HepG2 (cell line): ENCODE measurements around the gene RTP2. TPM values are rescaled to one million over a fixed set of nuclear protein-coding genes. Genes with fewer than 3 reads are reported as not detected.

ENCODE experiments used
- EP300 ChIP-seq, 3 experiments: sonication (generic) in 1 of 3; formaldehyde crosslinking in 1 of 3; IDR thresholded peaks; 2 replicates each; pipeline versions ENCODE4 v1.5.1 to v1.6.1; 2011 to 2020; ENCODE audit warnings: low read depth in 2 of 3, low read length in 2 of 3, borderline replicate concordance in 1 of 3, improper control_type of control experiment in 1 of 3, mild to moderate bottlenecking in 1 of 3, missing genetic modification reagents in 1 of 3, moderate library complexity in 1 of 3
- SALL1 ChIP-seq: sonication (generic); formaldehyde crosslinking; IDR thresholded peaks from 2 replicates; pipeline ENCODE4 v1.8.0; 2022; ENCODE audit warnings: mild to moderate bottlenecking, missing genetic modification reagents
- SIX4 ChIP-seq: sonication (generic); formaldehyde crosslinking; IDR thresholded peaks from 2 replicates; pipeline ENCODE4 v1.4.0; 2020; ENCODE audit warnings: missing genetic modification reagents
- polyA plus RNA-seq, 8 experiments: library from polyadenylated mRNA; depleted of rRNA in 3 of 8; stranded (reverse) in 7 of 8; unstranded in 1 of 8; fragments of >200 nt; fragmentation: Illumina TruSeq in 4 of 8; extraction: Trizol in 4 of 8; gene quantifications; 2 replicates each; pipeline versions ENCODE4 v1.2.1 to v1.2.3, GENCODE V29; 2011 to 2016; ENCODE audit warnings: low read depth in 4 of 8, missing spikeins in 1 of 8, mixed read lengths in 1 of 8; ENCODE audit not compliant: insufficient read depth in 1 of 8
- total RNA-seq, 5 experiments: library from RNA; depleted of rRNA; stranded (reverse); fragments of >200 nt; fragmentation: Illumina TruSeq; extraction: Trizol; gene quantifications; 2 replicates each; pipeline ENCODE4 v1.2.3, GENCODE V29; 2016; ENCODE audit warnings: low read depth in 1 of 5
- TF ChIP-seq, protein P1 (sequence below): sonication (generic); formaldehyde crosslinking; IDR thresholded peaks from 2 replicates; pipeline ENCODE4 v1.4.0; 2020; ENCODE audit warnings: missing genetic modification reagents, borderline replicate concordance
- TF ChIP-seq, protein P2 (sequence below): sonication (generic); formaldehyde crosslinking; IDR thresholded peaks from 2 replicates; pipeline ENCODE4 v1.4.0; 2020; ENCODE audit warnings: low read depth, mild to moderate bottlenecking, missing genetic modification reagents
- TF ChIP-seq, protein P3 (sequence below): sonication (generic); formaldehyde crosslinking; IDR thresholded peaks from 2 replicates; pipeline ENCODE4 v1.4.0; 2020; ENCODE audit warnings: mild to moderate bottlenecking, missing genetic modification reagents
- TF ChIP-seq, protein P4 (sequence below): sonication (generic); formaldehyde crosslinking; IDR thresholded peaks from 2 replicates; pipeline ENCODE4 v1.8.0; 2022; ENCODE audit warnings: mild to moderate bottlenecking, missing genetic modification reagents

The RTP2 gene
- total and polyA plus RNA-seq, 2 of the 13 experiments (the other 11 are each of a cell fraction or from before 2014, with no cell fraction given), result not detected

DNA sequence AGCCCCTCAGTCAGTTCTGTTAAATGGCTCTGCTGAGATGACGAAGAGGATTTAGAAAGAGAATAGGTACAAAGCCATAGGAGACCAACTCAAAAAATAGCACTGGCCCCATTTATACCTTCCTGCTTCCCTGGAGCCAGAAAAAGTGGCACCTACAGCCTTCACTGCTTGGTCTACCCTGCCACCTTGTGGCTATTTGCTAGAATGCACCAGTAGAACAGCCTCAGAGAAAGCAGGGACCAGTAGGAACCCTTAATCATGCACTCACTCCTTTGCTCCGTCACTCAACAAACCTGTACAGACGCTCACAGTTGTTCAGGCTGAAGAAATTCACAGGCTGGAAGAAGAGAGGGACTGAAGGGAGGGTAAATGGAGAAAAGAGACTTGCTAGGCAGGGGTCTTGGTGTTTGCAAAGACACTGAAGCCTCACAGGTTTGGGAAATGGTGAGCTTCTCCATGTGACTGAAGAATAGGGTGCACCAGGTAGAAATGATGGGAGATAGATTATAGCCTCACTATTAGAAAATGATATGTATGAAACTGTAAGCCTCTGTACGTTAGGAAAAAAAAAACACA, 12.1 kb upstream of the RTP2 start (continued):
- TF ChIP-seq, protein P1, sequence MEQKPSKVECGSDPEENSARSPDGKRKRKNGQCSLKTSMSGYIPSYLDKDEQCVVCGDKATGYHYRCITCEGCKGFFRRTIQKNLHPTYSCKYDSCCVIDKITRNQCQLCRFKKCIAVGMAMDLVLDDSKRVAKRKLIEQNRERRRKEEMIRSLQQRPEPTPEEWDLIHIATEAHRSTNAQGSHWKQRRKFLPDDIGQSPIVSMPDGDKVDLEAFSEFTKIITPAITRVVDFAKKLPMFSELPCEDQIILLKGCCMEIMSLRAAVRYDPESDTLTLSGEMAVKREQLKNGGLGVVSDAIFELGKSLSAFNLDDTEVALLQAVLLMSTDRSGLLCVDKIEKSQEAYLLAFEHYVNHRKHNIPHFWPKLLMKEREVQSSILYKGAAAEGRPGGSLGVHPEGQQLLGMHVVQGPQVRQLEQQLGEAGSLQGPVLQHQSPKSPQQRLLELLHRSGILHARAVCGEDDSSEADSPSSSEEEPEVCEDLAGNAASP (CRISPR knock-in tag), result no peak; the same call in 1 of the 2 replicates
- TF ChIP-seq, protein P2, sequence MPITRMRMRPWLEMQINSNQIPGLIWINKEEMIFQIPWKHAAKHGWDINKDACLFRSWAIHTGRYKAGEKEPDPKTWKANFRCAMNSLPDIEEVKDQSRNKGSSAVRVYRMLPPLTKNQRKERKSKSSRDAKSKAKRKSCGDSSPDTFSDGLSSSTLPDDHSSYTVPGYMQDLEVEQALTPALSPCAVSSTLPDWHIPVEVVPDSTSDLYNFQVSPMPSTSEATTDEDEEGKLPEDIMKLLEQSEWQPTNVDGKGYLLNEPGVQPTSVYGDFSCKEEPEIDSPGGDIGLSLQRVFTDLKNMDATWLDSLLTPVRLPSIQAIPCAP (CRISPR knock-in tag), result no peak
- TF ChIP-seq, protein P3, sequence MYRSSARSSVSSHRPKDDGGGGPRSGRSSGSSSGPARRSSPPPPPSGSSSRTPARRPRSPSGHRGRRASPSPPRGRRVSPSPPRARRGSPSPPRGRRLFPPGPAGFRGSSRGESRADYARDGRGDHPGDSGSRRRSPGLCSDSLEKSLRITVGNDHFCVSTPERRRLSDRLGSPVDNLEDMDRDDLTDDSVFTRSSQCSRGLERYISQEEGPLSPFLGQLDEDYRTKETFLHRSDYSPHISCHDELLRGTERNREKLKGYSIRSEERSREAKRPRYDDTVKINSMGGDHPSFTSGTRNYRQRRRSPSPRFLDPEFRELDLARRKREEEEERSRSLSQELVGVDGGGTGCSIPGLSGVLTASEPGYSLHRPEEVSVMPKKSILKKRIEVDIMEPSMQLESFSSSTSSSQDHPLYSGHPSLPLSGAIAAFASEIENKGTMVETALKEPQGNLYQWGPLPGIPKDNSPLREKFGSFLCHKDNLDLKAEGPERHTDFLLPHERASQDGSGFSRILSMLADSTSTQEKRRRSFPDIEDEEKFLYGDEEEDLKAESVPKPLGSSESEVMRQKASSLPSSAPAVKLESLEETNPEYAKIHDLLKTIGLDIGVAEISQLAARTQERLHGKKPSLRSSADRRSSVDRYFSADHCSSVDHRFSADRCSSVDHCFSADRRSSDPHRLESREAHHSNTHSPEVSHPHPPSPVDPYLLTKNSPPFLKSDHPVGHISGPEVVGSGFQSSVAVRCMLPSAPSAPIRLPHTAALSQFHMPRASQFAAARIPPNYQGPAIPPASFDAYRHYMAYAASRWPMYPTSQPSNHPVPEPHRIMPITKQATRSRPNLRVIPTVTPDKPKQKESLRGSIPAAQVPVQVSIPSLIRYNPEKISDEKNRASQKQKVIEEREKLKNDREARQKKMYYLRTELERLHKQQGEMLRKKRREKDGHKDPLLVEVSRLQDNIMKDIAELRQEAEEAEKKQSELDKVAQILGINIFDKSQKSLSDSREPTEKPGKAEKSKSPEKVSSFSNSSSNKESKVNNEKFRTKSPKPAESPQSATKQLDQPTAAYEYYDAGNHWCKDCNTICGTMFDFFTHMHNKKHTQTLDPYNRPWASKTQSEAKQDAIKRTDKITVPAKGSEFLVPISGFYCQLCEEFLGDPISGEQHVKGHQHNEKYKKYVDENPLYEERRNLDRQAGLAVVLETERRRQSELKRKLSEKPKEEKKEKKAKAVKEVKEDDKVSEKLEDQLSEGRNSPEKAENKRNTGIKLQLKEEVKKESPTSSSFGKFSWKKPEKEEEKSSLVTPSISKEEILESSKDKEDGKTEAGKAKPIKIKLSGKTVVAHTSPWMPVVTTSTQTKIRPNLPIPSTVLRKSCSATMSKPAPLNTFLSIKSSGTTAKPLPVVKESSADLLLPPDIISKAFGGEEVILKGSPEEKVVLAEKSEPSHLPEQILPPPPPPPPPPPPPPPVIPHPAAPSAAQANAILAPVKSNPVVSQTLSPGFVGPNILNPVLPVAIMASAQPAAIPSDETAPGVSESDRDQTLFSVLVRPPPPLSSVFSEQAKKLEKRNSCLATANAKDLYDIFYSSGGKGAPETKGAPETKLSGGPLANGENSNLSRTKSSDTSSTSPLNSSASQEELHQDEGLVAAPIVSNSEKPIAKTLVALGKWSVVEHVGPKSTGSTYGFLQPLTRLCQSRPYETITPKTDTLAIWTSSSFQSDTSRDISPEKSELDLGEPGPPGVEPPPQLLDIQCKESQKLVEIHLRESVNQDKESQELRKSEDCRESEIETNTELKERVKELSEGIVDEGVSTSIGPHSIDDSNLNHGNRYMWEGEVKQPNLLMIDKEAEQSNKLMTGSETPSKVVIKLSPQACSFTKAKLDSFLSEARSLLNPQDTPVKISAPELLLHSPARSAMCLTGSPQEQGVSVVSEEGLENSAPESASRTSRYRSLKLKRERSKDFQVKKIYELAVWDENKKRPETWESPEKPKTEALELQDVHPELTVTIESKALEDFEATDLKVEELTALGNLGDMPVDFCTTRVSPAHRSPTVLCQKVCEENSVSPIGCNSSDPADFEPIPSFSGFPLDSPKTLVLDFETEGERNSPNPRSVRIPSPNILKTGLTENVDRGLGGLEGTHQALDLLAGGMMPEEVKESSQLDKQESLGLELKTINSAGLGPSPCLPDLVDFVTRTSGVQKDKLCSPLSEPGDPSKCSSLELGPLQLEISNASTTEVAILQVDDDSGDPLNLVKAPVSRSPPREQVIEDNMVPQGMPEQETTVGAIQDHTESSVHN (CRISPR knock-in tag), result no peak
- TF ChIP-seq SALL1 (CRISPR knock-in tag) (0 out of 2 replicates have a peak, but pooled peaks have one; percentile 14), SIX4 (CRISPR knock-in tag) (no peak), EP300 (IDR thresholded peaks at IDR 0.05; ENCODE audit: low read depth in 2 of 2, low read length in 2 of 2) (no peak), EP300 (CRISPR knock-in tag; IDR thresholded peaks at IDR 0.05; ENCODE audit: borderline replicate concordance) (no peak)
- TF ChIP-seq, protein P4, sequence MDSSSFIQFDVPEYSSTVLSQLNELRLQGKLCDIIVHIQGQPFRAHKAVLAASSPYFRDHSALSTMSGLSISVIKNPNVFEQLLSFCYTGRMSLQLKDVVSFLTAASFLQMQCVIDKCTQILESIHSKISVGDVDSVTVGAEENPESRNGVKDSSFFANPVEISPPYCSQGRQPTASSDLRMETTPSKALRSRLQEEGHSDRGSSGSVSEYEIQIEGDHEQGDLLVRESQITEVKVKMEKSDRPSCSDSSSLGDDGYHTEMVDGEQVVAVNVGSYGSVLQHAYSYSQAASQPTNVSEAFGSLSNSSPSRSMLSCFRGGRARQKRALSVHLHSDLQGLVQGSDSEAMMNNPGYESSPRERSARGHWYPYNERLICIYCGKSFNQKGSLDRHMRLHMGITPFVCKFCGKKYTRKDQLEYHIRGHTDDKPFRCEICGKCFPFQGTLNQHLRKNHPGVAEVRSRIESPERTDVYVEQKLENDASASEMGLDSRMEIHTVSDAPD (CRISPR knock-in tag), result no peak
